Measurements from ENCODE around the gene RHBDD3.

RHBDD3 gene

DNA sequence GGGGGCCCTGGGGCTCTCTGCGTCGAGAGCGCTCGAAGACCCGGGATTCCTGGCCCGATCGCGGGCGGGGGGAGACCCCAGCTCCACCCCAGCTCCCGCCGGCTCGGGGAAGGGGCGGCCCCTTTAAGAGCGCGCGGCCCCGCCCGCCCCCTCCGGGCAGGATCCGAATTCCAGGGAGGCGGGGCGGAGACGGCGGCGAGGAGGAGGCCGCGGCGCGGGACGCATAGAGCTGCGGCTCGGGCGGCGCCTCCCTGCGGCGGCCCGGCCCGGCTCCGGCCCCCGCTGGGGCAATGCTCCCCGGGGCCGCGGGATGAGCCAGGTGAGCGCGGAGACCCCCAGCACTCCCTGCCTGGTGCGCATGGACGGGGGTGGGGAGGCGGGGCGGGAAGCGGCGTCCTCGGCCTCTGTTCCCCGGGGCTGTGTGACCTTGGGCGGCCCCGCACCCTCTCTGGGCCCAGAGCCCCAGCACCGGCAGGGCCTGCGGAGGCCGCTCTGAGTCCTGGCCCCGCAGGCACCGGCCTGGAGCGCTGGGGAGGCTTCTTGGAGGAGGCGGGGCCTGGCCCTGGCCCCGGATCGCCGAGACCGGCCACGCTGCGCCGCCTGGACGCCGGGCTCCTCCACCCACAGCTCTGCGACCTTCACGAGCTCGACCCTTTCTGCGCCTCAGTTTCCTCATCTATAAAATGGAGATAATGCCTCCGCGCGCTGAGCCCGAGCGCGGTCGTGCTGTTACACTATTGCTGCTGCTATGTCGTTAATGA, 39.2 kb upstream of the RHBDD3 start:
- peak overlapping the region; percentile 78 for H3K4me3 ChIP-seq (ENCODE audit: low read length)
- DNase-seq (ENCODE audit: low read depth, low spot score) = peak; percentile 44

DNA sequence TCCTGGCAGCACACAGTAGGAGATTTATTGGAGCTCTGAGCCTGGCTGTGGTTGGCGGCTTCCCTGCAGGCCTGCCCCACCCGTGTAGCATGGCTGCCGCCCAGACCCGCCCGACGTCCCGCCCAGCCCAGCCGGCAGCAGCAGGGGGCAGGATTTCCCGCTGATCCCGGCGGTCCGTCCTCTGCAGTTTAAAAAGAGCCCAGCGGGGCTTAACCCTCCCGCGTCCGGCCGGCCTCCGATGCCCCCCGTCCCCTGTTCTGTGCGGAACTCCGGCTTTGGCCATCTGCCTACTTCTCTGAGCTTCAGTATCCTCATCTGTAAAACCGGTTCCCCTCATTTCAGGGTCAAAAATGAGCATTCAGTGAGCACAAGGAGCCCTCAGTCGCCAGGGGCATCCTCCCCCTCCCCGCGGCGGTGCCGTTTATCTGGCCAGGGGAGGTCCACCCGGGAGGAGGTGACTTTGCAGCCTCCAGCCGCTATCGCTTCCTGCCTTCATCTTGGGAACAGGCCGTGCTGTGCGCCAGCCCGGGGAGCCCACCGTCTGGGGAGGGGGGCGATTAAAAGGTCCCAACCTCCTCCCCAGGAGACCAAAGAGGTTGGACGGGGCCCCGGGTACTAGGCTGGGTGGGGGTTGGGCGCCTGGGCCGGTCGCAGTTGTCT, 38.5 kb upstream of the RHBDD3 start, which contains the start of gene GAS2L1:
Gene GAS2L1 (plus strand): TSS at position 476 of the 660 bp plus-strand sequence. CDS start 1,456 bp downstream, outside the sequence.
- DNase-seq (ENCODE audit: low read depth, low spot score) = peak; percentile 51
- peak within 1 kb of the TSS; percentile 78 for H3K4me3 ChIP-seq (ENCODE audit: low read length)

DNA sequence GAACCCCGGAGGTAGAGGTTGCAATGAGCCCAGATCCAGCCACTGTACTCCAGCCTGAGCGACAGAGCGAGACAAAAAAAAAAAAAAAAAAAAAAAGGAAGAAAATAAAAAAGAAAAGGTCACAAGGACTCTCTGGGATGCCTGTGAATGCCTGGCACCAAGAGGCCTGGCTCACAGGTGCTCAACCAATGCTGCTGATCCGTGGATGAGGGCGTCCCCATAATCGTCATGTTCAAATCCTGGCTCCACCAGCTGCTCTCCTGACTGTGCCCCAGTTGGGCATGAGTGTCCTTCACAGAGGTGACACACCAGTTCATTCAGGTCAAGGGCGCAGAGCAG, 38.0 kb upstream of the RHBDD3 start:
- H3K4me3 ChIP-seq (ENCODE audit: low read length) = peak overlapping the region; percentile 78
- no peak for DNase-seq (ENCODE audit: low read depth, low spot score)

DNA sequence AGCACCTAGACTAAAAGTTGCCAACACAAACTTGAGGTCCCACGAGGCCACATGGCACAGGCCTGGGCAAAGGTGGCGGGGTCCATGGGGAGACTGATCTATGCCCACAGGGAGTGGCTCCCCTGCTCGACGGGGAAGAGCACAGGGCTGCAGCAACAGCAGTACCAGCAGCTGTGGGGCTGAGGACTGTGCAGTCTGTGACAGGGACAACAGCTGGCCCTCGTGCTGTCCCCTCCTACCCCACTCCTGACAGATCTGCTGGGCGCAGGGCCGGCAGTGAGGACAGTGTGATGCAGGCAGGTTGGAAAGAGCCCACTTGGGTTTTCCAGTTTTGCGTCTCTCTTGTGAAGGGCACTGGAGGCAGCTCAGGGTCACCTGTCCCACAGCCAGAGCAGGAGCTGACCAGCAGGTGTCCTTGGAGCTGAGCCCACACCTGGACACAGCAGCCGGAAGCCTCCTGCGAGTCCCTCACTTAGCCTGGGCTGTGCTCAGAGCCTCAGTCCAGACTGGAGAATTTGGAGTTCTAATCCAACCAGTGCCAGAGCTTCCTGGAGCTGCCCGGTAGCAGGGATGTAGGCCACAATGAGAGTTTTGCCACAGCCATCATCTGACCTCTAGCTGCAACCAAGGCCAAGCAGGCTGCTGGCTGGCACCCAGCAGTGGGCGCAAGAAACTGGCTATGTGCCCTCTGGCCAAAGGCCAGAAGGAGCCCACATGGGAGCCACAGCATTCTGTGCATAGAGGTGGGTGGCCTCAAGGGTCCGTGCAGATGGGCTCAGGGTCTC, 35.1 kb upstream of the RHBDD3 start:
- no peak overlapping the region for H3K4me3 ChIP-seq (ENCODE audit: low read length)
- DNase-seq (ENCODE audit: low read depth, low spot score) = no peak

DNA sequence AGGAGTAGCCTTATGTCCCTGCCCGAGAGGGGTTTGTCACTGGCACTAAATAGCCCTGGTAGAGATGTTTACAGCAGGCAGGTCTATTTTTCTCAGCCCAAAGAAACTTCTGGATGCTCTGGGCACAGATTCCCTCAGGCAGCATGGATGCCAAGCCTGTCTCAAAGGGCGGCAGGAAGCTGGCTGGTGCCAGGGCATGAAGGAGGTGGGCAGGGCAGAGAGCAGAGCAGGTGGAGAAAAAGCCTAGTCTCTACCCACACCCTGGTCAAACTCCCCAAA, 34.6 kb upstream of the RHBDD3 start:
- DNase-seq (ENCODE audit: low read depth, low spot score) = no peak
- H3K4me3 ChIP-seq (ENCODE audit: low read length) = no peak overlapping the region

DNA sequence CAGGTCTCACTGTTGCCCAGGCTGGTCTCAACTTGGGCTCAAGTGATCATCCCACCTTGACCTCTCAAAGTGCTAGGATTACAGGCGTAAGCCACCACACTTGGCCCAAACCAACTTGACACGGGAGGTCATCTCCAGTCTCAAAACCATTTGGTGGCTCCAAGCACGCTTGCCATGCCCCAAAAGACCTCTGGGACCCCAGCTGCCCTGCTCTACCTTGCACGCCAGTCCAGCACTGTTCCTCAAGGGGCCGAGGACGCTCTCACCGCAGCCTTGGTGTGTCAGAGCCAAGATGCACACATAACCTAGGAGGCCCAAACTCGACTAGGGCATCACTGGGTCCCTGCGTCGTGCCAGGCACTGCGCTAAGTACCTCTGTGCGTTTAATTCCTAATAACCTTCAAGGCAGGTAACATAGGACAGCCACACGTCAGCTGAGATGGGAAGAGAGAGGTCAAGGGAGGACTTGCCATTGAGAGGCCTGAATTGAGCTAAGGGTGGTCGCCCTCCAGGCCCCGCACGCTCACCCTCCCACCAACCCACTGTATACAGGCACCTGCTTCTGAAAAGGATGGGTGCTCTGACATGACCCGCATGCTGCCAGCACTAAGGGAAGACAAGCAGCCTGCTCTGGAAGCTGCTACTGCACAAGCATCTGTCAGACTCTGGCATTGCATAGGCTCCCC, 34.1 kb upstream of the RHBDD3 start:
- DNase-seq (ENCODE audit: low read depth, low spot score) = no peak
- H3K4me3 ChIP-seq (ENCODE audit: low read length) = no peak overlapping the region

DNA sequence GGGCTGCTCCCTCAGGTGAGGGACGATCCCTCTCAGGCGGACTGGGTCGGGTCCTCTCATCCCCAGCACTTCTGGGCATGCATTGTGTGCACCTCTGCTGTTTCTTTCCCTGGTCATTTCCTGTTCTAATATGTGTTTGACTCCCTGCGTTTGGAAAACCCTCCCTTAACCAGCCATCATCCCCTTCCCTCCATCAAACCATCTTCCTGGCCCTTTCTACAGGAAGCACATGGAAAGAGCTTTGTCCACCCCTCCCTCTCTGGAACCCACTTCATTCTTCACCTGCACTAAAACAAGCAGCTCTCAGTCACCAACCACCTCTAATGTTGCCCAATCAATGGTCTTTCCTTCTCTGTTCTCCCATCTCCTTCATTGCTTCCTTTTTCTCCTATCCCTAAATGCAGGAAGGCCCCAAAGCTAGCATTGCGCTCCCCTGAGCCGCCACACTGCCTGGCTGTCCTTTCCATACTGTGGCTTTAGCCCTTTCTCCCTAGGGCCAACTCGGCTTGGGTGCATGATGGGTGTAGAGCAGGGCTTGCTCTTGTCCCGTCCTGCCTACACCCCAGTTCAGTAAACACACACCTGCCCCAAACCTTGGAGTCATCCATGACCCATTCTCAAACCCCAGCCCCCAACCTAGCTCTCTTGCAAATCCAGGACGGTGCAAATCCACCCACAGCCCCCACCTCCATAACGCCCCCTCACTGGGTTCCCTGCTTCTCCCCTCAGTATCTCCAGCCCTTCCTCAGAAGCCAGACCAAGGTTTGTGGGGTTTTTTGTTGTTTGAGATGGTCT, 33.2 kb upstream of the RHBDD3 start:
- H3K4me3 ChIP-seq (ENCODE audit: low read length) = no peak overlapping the region
- DNase-seq (ENCODE audit: low read depth, low spot score) = no peak

DNA sequence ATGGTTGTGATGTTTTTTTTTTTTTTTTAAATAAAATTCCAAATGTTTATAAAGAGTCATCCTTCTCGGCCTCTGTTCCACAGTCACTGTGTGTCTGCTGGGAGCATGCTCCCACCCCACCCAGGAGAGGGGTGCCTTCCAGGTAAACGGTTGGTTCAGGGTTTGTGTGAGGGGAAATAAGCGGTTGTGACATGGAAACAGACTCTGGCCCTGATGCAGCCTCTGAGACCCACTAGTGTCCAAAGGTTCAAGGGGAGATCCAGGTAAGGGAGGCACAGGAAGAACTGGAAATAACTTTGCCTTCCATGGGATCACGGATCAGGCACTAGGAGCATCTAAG, 32.7 kb upstream of the RHBDD3 start:
- no peak for DNase-seq (ENCODE audit: low read depth, low spot score)
- H3K4me3 ChIP-seq (ENCODE audit: low read length) = no peak overlapping the region

DNA sequence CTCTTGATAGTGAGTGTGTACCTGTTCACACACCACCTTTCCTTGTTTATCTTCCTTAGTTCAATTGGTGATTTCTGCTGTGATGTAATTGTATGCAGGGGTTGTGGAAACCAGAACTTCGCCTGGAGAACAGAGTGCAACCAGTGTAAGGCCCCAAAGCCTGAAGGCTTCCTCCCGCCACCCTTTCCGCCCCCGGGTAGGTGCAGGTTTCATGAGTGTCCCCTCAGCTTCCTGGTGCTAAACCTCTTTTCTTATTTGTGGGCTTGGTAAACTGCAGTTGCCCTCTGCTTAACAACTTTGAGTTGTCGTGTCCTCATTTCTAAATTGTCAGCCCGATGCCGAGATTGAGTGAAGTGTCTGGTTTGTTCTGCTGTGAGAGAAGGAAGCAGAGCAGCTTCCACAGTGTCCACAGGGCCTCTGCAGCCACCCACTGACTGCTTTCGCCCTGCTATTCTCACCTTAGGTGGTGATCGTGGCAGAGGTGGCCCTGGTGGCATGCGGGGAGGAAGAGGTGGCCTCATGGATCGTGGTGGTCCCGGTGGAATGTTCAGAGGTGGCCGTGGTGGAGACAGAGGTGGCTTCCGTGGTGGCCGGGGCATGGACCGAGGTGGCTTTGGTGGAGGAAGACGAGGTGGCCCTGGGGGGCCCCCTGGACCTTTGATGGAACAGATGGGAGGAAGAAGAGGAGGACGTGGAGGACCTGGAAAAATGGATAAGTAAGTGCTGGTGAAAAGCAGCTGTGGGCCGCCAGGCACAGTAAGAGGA, 31.5 kb upstream of the RHBDD3 start:
- DNase-seq (ENCODE audit: low read depth, low spot score) = no peak
- no peak overlapping the region for H3K4me3 ChIP-seq (ENCODE audit: low read length)

DNA sequence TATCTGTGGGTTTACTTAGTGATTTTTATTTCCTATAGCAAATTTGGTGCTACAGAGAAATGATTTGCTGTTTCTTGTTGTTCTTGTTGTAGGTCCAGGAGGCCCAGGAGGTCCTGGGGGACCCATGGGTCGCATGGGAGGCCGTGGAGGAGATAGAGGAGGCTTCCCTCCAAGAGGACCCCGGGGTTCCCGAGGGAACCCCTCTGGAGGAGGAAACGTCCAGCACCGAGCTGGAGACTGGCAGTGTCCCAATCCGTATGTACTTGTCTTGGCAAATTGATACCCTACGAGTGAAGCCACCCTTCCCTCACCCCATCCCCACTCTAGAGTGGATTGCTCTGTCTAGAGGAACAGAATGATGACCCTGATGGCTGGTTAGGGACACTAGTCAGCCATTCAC, 30.9 kb upstream of the RHBDD3 start:
- no peak for DNase-seq (ENCODE audit: low read depth, low spot score)
- H3K4me3 ChIP-seq (ENCODE audit: low read length) = no peak overlapping the region

DNA sequence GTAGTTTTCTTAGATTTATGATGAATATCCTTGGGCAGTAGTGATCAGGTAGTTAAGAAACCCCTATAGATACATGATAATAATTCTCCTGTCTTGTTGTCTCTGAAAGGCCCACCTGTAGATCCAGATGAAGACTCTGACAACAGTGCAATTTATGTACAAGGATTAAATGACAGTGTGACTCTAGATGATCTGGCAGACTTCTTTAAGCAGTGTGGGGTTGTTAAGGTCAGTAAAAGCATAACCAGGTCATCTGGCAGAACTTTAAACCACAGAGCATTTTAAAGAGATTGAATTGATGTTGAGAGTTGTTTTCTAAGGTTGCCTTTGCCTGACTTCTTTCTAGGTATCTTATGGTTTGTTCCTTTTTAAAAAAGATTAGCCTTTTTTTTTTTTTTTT, 24.6 kb upstream of the RHBDD3 start:
- DNase-seq (ENCODE audit: low read depth, low spot score) = no peak
- no peak overlapping the region for H3K4me3 ChIP-seq (ENCODE audit: low read length)

DNA sequence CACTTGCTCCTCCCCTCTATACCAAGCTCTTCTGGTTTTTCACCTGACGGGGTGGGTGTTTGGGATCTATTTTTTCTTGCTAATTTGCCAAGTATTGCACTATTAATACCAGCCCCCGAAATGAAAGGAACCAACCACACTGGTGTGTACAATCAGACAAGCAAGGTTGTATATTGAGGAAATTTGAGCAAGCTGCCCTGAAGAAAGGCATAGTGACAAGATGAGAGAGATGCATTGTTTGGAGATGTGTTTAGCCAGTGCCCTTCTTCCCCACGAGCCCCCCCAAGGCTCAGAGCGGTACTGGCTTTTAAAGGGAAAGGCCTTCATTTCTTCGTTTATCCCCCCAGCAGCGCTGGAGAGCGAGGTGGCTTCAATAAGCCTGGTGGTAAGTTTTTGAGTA, 23.4 kb upstream of the RHBDD3 start:
- no peak for DNase-seq (ENCODE audit: low read depth, low spot score)
- H3K4me3 ChIP-seq (ENCODE audit: low read length) = no peak overlapping the region

DNA sequence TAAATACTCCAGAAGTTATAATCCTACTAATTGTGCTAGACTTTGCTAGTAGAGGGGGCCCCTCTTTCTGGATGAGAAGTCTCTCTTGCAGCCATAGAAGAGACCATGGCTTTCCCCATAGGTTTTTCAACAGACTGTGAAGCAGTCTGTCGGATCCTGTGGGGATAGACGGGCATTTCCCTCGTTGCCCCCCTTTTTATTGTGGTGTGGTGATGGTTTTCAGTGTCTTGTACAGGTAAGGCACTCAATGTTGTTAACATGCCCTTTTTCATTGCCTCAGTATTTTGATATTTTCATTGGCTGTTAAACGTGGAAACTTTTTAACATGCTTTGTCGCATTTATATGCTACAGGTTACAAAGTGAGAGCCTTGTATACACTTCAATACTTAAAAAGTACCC, 22.3 kb upstream of the RHBDD3 start:
- no peak for DNase-seq (ENCODE audit: low read depth, low spot score)
- H3K4me3 ChIP-seq (ENCODE audit: low read length) = no peak overlapping the region

DNA sequence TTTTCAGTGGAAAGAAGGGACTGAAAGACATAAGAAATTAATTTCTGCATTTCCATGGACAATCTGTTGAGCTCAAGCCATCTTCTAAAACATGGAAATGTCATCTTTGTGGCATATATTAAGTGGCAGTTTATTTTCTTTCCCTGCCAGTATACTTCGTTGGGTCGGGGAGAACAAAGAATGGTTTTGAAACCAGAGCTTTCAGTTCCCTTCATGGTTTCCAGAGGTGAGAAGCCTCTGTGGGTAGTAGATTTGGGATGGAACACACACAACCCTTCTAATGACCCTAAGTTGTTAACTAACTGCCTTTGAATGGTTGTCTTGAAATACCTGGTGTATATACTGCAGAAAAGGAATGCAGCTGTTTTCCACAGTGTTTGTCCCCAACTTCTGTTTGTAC, 21.1 kb upstream of the RHBDD3 start:
- no peak overlapping the region for H3K4me3 ChIP-seq (ENCODE audit: low read length)
- DNase-seq (ENCODE audit: low read depth, low spot score) = no peak

DNA sequence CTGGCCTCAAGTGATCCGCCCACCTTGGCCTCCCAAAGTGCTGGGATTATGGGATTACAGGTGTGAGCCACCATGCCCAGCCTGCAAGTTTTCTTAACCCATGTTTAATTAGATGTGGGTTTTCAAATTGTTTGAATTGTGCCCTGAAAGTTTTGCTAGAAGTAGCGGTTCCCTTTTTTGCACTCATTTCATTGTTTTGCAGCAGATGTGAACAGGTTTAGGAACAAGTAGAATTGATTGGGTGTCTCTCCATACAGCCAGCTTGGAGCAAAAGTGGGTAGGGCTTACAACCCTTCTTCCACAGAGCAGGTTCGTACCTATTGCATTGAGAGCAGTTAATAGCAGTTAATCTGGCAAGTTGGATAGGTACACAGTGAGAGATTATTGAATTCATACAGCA, 16.4 kb upstream of the RHBDD3 start:
- H3K4me3 ChIP-seq (ENCODE audit: low read length) = no peak overlapping the region
- no peak for DNase-seq (ENCODE audit: low read depth, low spot score)

DNA sequence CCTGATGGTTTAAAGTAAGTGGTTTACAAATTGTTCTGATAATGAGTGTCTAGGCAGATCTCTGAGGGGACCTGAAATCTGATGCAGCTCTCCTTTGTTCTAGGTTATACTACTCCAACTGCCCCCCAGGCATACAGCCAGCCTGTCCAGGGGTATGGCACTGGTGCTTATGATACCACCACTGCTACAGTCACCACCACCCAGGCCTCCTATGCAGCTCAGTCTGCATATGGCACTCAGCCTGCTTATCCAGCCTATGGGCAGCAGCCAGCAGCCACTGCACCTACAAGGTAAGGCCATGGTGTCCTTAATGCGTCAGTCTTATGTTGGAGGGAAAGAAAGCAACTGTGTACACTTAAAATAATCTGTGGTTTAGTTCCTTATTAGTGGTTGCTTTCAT, 10.1 kb upstream of the RHBDD3 start:
- DNase-seq (ENCODE audit: low read depth, low spot score) = no peak
- H3K4me3 ChIP-seq (ENCODE audit: low read length) = no peak overlapping the region

DNA sequence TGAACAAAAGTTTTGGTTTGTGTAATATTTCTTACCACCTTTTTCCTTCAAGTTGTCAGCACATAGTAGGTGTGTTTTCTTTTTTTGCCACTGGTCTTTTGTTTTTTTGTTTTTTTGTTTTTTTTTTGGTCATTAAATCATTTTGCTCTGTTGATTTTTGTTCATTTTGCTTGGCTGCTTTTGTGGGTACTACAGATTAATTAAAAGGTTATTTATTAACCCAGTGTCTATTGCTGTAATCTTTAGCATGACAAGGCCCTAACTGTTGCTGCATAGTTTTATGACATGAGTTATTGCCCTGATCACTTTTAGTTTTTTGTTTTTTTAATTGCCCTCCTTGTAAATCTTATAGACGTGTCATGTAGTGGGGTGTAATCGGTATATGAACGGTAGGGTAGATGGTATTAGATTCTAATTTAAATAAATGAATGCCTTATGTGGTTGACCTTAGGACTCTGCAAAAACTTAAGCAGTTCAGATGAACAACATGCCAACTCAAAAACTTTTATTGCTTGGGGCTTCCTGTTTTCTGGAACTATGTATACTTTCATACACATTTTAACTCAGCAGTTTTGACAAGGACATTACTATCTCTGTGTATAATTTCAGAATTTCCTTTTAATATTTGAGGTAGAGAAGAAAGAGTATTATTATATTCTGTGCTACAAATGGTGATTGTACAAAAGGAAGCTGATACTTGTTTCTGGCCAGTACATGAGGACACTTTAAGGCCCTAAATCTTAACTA, 8.2 kb upstream of the RHBDD3 start:
- DNase-seq (ENCODE audit: low read depth, low spot score) = no peak
- no peak overlapping the region for H3K4me3 ChIP-seq (ENCODE audit: low read length)

DNA sequence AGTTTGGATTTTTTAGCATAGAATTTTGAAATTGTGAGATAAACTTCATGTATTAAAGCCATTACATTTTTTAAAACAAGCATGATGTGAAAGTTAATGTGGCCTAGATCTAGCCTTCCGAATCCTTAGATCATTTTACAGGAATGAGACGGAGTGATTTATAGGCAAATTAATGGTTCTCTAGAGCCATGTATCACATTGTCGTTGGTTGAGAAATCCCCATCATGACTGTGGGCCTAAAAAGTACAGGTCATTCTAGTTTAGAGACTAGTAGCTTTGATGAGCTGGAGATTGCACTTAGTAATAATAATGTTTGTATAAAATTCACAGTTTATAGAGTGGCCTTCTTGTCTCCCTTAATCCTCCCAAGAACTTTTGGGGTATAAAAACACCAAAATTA, 7.4 kb upstream of the RHBDD3 start:
- no peak overlapping the region for H3K4me3 ChIP-seq (ENCODE audit: low read length)
- DNase-seq (ENCODE audit: low read depth, low spot score) = no peak

Data from Jurkat, Clone E6-1 (cell line).